Endothelial cell of umbilical vein (primary cell): Measurements from ENCODE around the gene RGS19. TPM values are rescaled to one million over a fixed set of nuclear protein-coding genes. Genes with fewer than 3 reads are reported as not detected.

ENCODE experiments used
- BruUV-seq: library from RNA; stranded (reverse); fragments of 400-500 nt; replicated peaks from 2 replicates; lab custom pipeline; 2021; lab: Mats Ljungman, UMichigan
- CTCF ChIA-PET: fragments of 300-600, 350-600 bp; sonication (Branson Sonifier 250); formaldehyde crosslinking; loops from one replicate; lab custom pipeline; 2021; ENCODE audit warnings: antibody characterized with exemption, inconsistent platforms; lab: Charles Lee
- POLR2A ChIA-PET: fragments of 300-600, 350-600 bp; sonication (Branson Sonifier 250); formaldehyde crosslinking; loops from one replicate; lab custom pipeline; 2021; ENCODE audit warnings: antibody characterized with exemption, inconsistent platforms; lab: Charles Lee
- DNase-seq: peaks from one replicate; pipeline ENCODE4 v3.0.0-alpha.2; 2011; ENCODE audit warnings: low read depth, low spot score
- FAIRE-seq: peaks from 2 replicates; lab custom pipeline; 2011; peaks lifted over from hg19 to GRCh38; lab: Jason Lieb, UNC
- H2AFZ ChIP-seq: 2 replicates; pipeline ENCODE4 v1.6.0; 2012; ENCODE audit warnings: low read depth, low read length, control low read depth, inconsistent platforms
- H3K27ac ChIP-seq: 2 replicates; pipeline ENCODE4 v1.5.1; 2011; ENCODE audit warnings: low read depth, mild to moderate bottlenecking, control low read depth, low read length, moderate library complexity; ENCODE audit not compliant: insufficient read depth
- H3K27me3 ChIP-seq, 2 experiments: 2 replicates each; pipeline versions ENCODE4 v1.6.0 to v1.6.1; 2011; ENCODE audit warnings: low read length in 2 of 2, mixed read lengths in 1 of 2; ENCODE audit not compliant: control insufficient read depth in 2 of 2, insufficient read depth in 2 of 2
- H3K36me3 ChIP-seq, 2 experiments: 2 replicates in 1 of 2; 3 replicates in 1 of 2; pipeline ENCODE4 v1.5.1; 2011; ENCODE audit warnings: low read length in 2 of 2, mild to moderate bottlenecking in 1 of 2, moderate library complexity in 1 of 2; ENCODE audit not compliant: control insufficient read depth in 2 of 2, insufficient read depth in 2 of 2; ENCODE audit errors: extremely low read depth in 1 of 2
- H3K4me1 ChIP-seq: 3 replicates; pipeline ENCODE4 v1.5.1; 2011; ENCODE audit warnings: mild to moderate bottlenecking, low read length; ENCODE audit not compliant: control insufficient read depth, insufficient read depth; ENCODE audit errors: extremely low read depth
- H3K4me2 ChIP-seq: 2 replicates; pipeline ENCODE4 v1.6.1; 2011; ENCODE audit warnings: low read length, control low read depth, mixed read lengths; ENCODE audit not compliant: insufficient read depth
- H3K4me3 ChIP-seq, 3 experiments: fragments of 200-600 bp in 1 of 3; sonication (generic), shearing (Covaris generic) in 1 of 3; replicated peaks in 1 of 3; 2 replicates each; pipeline ENCODE4 v1.5.1; 2011 to 2016; ENCODE audit warnings: control low read depth in 3 of 3, low read length in 3 of 3, mild to moderate bottlenecking in 2 of 3, inconsistent platforms in 1 of 3, low read depth in 1 of 3, moderate library complexity in 1 of 3; ENCODE audit not compliant: insufficient read depth in 1 of 3
- H3K79me2 ChIP-seq: 2 replicates; pipeline ENCODE4 v1.6.0; 2012; ENCODE audit warnings: low read length, inconsistent platforms; ENCODE audit not compliant: control insufficient read depth, insufficient read depth
- H3K9ac ChIP-seq: replicated peaks from 2 replicates; pipeline ENCODE3; 2011; ENCODE audit warnings: low read length, control low read depth; ENCODE audit not compliant: insufficient read depth; ENCODE audit errors: extremely low read depth
- H3K9me1 ChIP-seq: replicated peaks from 3 replicates; pipeline ENCODE4 v1.6.0; 2011; ENCODE audit warnings: mild to moderate bottlenecking, low read length; ENCODE audit not compliant: control insufficient read depth, insufficient read depth; ENCODE audit errors: extremely low read depth
- H3K9me3 ChIP-seq: replicated peaks from 2 replicates; pipeline ENCODE4 v1.5.1; 2012; ENCODE audit warnings: low read length, inconsistent platforms; ENCODE audit not compliant: control insufficient read depth, insufficient read depth
- H4K20me1 ChIP-seq: replicated peaks from 2 replicates; pipeline ENCODE3; 2011; ENCODE audit warnings: mild to moderate bottlenecking, low read length; ENCODE audit not compliant: control insufficient read depth, insufficient read depth; ENCODE audit errors: extremely low read depth
- CTCF ChIP-seq, 2 donors: IDR thresholded peaks; 1 replicate in 1 of 2; 2 replicates in 1 of 2; pipeline ENCODE4 v1.5.1; 2011; ENCODE audit warnings: low read length in 2 of 2, mild to moderate bottlenecking in 2 of 2, moderate library complexity in 2 of 2, control low read depth in 1 of 2, inconsistent platforms in 1 of 2, low read depth in 1 of 2; ENCODE audit not compliant: insufficient read depth in 1 of 2; ENCODE audit errors: extremely low read depth in 1 of 2
- EZH2 ChIP-seq: IDR thresholded peaks from 2 replicates; pipeline ENCODE4 v1.6.1; 2012; ENCODE audit warnings: borderline replicate concordance, low read depth, mild to moderate bottlenecking, moderate library complexity, low read length, inconsistent platforms; ENCODE audit not compliant: severe bottlenecking
- FOS ChIP-seq: IDR thresholded peaks from 2 replicates; pipeline ENCODE4 v1.6.1; 2011; ENCODE audit warnings: mild to moderate bottlenecking, low read length, moderate library complexity, borderline replicate concordance; ENCODE audit not compliant: insufficient read depth
- GATA2 ChIP-seq: IDR thresholded peaks from 2 replicates; pipeline ENCODE4 v1.7.0; 2011; ENCODE audit warnings: low read depth, mild to moderate bottlenecking, moderate library complexity, mixed read lengths, low read length; ENCODE audit not compliant: insufficient read length, insufficient read depth
- JUN ChIP-seq: IDR thresholded peaks from 2 replicates; pipeline ENCODE4 v1.6.1; 2011; ENCODE audit warnings: borderline replicate concordance, low read depth; ENCODE audit not compliant: insufficient read length, insufficient read depth
- MAX ChIP-seq: IDR thresholded peaks from 2 replicates; pipeline ENCODE4 v1.6.1; 2011; ENCODE audit not compliant: insufficient read depth, insufficient read length
- MYC ChIP-seq: IDR thresholded peaks from one replicate; pipeline ENCODE4 v1.6.1; 2011; ENCODE audit warnings: mild to moderate bottlenecking, low read depth, low read length
- POLR2A ChIP-seq: IDR thresholded peaks from 2 replicates; pipeline ENCODE4 v1.6.1; 2012; ENCODE audit warnings: low read depth, mild to moderate bottlenecking, control low read depth, low read length
- POLR2AphosphoS5 ChIP-seq: IDR thresholded peaks from 2 replicates; pipeline ENCODE4 v1.6.1; 2012; ENCODE audit warnings: low read depth, mild to moderate bottlenecking, control low read depth, low read length, moderate library complexity; ENCODE audit not compliant: insufficient read depth
- dilution Hi-C: fragments of 300-500 bp; cut with MboI; formaldehyde crosslinking; loops from one replicate; pipeline ENCODE4 v1.15.0; 2019; ENCODE audit warnings: low sequenced_read_pairs; ENCODE audit not compliant: extremely low pct_ligation_motif_present
- intact Hi-C: fragments of 100-400 bp; cut with micrococcal nuclease; formaldehyde crosslinking; loops from one replicate; pipeline ENCODE4 v1.10.0; 2022
- polyA plus RNA-seq, 4 experiments: library from polyadenylated mRNA; depleted of rRNA in 3 of 4; stranded (reverse) in 3 of 4; unstranded in 1 of 4; fragments of >200 nt; gene quantifications; 2 replicates each; pipeline versions ENCODE4 v1.2.1 to v1.2.3, GENCODE V29; 2011 to 2012; ENCODE audit warnings: missing spikeins in 1 of 4
- total RNA-seq: library from RNA; stranded (reverse); gene quantifications from 2 replicates; pipeline ENCODE4 v1.2.3, GENCODE V29; 2021

RGS19 gene
- total and polyA plus RNA-seq, 2 donors (not counting 3 experiments of a cell fraction or from before 2014, with no cell fraction given): 27.8 to 33.7 TPM

GRCh38 chr20:64069209-64069613 lies 10.1 kb downstream of the RGS19 start:
- DNase-seq (no peak), FAIRE-seq (no peak)
- peaks cover 4% of the 10 kb centered on the region for H3K4me1 ChIP-seq
- H3K9me1 ChIP-seq: no peaks in the 10 kb centered on the region
- BruUV-seq: no TSS peak
- no peaks in the 10 kb centered on the region for H3K79me2 ChIP-seq
- H4K20me1 ChIP-seq: no peaks in the 10 kb centered on the region
- no peaks in the 10 kb centered on the region for H3K9me3 ChIP-seq
- no peak overlapping the region for H3K27ac ChIP-seq
- no peaks in the 10 kb centered on the region for H3K27me3 ChIP-seq
- H3K36me3 ChIP-seq: peaks cover 0 to 13% of the 10 kb centered on the region in 2 experiments
- no peak for TF ChIP-seq EZH2
- TF ChIP-seq FOS: no peak
- no peak for TF ChIP-seq JUN
- TF ChIP-seq MAX: no peak
- TF ChIP-seq POLR2A: no peak
- TF ChIP-seq CTCF (IDR thresholded peaks at IDR 0.05; ENCODE audit: extremely low read depth in 1 of 2, insufficient read depth in 1 of 2, low read depth in 1 of 2, low read length in 2 of 2): no peak
- no peak for TF ChIP-seq POLR2AphosphoS5
- TF ChIP-seq MYC: no peak
- TF ChIP-seq GATA2: no peak
- intact Hi-C loops: loop anchor here (1.0 to 10.0 kb wide), 2 partner anchors 30 to 56 kb away; no protein-coding TSS in a partner anchor
- no peak overlapping the region for H3K4me3 ChIP-seq
- ChIA-PET POLR2A (no interaction called here), CTCF (interaction anchor here (0.9 to 2.3 kb wide), 5 partner anchors 9 to 531 kb away, joined by 3 to 21 read pairs (median 4); no protein-coding TSS in a partner anchor)
- no peak overlapping the region for H2AFZ ChIP-seq
- H3K9ac ChIP-seq: no peak overlapping the region
- no peak overlapping the region for H3K4me2 ChIP-seq
- dilution Hi-C loops: no loop called here
